Stimulated activated naive CD8-positive, alpha-beta T cell treated with anti-CD3 and anti-CD28 coated beads, Interleukin-15, Interleukin-2, amounts not matched to agents 100 ng/mL and 50 ng/mL, for 24 hours (primary cell): ENCODE results near the gene GAS2L1.

Experiments
- H3K27ac Mint-ChIP-seq: one replicate; pipeline ENCODE4 v1.8.0; 2021; ENCODE audit warnings: mild to moderate bottlenecking, mixed read lengths
- H3K27me3 Mint-ChIP-seq: one replicate; pipeline ENCODE4 v1.8.0; 2021; ENCODE audit warnings: mixed read lengths
- H3K36me3 Mint-ChIP-seq: one replicate; pipeline ENCODE4 v1.8.0; 2021; ENCODE audit warnings: low read depth, mixed read lengths
- H3K4me1 Mint-ChIP-seq: one replicate; pipeline ENCODE4 v1.8.0; 2021; ENCODE audit warnings: low read depth, mixed read lengths
- H3K4me3 Mint-ChIP-seq: one replicate; pipeline ENCODE4 v1.8.0; 2021; ENCODE audit warnings: mild to moderate bottlenecking, mixed read lengths
- H3K9me3 Mint-ChIP-seq: one replicate; pipeline ENCODE4 v1.8.0; 2021; ENCODE audit warnings: mixed read lengths

The GAS2L1 gene

DNA sequence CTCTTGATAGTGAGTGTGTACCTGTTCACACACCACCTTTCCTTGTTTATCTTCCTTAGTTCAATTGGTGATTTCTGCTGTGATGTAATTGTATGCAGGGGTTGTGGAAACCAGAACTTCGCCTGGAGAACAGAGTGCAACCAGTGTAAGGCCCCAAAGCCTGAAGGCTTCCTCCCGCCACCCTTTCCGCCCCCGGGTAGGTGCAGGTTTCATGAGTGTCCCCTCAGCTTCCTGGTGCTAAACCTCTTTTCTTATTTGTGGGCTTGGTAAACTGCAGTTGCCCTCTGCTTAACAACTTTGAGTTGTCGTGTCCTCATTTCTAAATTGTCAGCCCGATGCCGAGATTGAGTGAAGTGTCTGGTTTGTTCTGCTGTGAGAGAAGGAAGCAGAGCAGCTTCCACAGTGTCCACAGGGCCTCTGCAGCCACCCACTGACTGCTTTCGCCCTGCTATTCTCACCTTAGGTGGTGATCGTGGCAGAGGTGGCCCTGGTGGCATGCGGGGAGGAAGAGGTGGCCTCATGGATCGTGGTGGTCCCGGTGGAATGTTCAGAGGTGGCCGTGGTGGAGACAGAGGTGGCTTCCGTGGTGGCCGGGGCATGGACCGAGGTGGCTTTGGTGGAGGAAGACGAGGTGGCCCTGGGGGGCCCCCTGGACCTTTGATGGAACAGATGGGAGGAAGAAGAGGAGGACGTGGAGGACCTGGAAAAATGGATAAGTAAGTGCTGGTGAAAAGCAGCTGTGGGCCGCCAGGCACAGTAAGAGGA is 7.1 kb upstream of the GAS2L1 start:
- H3K36me3 Mint-ChIP-seq: peaks cover 67% of the 10 kb centered on the region
- H3K27ac Mint-ChIP-seq: no peak overlapping the region
- no peak overlapping the region for H3K4me3 Mint-ChIP-seq

DNA sequence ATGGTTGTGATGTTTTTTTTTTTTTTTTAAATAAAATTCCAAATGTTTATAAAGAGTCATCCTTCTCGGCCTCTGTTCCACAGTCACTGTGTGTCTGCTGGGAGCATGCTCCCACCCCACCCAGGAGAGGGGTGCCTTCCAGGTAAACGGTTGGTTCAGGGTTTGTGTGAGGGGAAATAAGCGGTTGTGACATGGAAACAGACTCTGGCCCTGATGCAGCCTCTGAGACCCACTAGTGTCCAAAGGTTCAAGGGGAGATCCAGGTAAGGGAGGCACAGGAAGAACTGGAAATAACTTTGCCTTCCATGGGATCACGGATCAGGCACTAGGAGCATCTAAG is 6.0 kb upstream of the GAS2L1 start:
- no peak overlapping the region for H3K4me3 Mint-ChIP-seq
- H3K27me3 Mint-ChIP-seq: peaks cover 11% of the 10 kb centered on the region
- no peaks in the 10 kb centered on the region for H3K9me3 Mint-ChIP-seq
- H3K4me1 Mint-ChIP-seq: no peaks in the 10 kb centered on the region
- H3K27ac Mint-ChIP-seq: no peak overlapping the region
- H3K36me3 Mint-ChIP-seq: peaks cover 58% of the 10 kb centered on the region

More for the DNA sequence above, 7.1 kb upstream of the GAS2L1 start:
- Mint-ChIP-seq H3K9me3 (no peaks in the 10 kb centered on the region), H3K27me3 (peaks cover under 1% of the 10 kb centered on the region), H3K4me1 (no peaks in the 10 kb centered on the region)

DNA sequence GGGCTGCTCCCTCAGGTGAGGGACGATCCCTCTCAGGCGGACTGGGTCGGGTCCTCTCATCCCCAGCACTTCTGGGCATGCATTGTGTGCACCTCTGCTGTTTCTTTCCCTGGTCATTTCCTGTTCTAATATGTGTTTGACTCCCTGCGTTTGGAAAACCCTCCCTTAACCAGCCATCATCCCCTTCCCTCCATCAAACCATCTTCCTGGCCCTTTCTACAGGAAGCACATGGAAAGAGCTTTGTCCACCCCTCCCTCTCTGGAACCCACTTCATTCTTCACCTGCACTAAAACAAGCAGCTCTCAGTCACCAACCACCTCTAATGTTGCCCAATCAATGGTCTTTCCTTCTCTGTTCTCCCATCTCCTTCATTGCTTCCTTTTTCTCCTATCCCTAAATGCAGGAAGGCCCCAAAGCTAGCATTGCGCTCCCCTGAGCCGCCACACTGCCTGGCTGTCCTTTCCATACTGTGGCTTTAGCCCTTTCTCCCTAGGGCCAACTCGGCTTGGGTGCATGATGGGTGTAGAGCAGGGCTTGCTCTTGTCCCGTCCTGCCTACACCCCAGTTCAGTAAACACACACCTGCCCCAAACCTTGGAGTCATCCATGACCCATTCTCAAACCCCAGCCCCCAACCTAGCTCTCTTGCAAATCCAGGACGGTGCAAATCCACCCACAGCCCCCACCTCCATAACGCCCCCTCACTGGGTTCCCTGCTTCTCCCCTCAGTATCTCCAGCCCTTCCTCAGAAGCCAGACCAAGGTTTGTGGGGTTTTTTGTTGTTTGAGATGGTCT is 5.4 kb upstream of the GAS2L1 start:
- Mint-ChIP-seq H3K27ac (peak overlapping the region; percentile 6), H3K4me3 (no peak overlapping the region), H3K36me3 (peaks cover 53% of the 10 kb centered on the region), H3K27me3 (peaks cover 14% of the 10 kb centered on the region), H3K9me3 (no peaks in the 10 kb centered on the region), H3K4me1 (peaks cover 3% of the 10 kb centered on the region)

DNA sequence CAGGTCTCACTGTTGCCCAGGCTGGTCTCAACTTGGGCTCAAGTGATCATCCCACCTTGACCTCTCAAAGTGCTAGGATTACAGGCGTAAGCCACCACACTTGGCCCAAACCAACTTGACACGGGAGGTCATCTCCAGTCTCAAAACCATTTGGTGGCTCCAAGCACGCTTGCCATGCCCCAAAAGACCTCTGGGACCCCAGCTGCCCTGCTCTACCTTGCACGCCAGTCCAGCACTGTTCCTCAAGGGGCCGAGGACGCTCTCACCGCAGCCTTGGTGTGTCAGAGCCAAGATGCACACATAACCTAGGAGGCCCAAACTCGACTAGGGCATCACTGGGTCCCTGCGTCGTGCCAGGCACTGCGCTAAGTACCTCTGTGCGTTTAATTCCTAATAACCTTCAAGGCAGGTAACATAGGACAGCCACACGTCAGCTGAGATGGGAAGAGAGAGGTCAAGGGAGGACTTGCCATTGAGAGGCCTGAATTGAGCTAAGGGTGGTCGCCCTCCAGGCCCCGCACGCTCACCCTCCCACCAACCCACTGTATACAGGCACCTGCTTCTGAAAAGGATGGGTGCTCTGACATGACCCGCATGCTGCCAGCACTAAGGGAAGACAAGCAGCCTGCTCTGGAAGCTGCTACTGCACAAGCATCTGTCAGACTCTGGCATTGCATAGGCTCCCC is 4.6 kb upstream of the GAS2L1 start:
- H3K9me3 Mint-ChIP-seq: no peaks in the 10 kb centered on the region
- H3K27ac Mint-ChIP-seq: no peak overlapping the region
- peaks cover 15% of the 10 kb centered on the region for H3K27me3 Mint-ChIP-seq
- peaks cover 8% of the 10 kb centered on the region for H3K4me1 Mint-ChIP-seq
- H3K36me3 Mint-ChIP-seq: peaks cover 44% of the 10 kb centered on the region
- H3K4me3 Mint-ChIP-seq: no peak overlapping the region

DNA sequence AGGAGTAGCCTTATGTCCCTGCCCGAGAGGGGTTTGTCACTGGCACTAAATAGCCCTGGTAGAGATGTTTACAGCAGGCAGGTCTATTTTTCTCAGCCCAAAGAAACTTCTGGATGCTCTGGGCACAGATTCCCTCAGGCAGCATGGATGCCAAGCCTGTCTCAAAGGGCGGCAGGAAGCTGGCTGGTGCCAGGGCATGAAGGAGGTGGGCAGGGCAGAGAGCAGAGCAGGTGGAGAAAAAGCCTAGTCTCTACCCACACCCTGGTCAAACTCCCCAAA is 4.1 kb upstream of the GAS2L1 start:
- no peak overlapping the region for H3K4me3 Mint-ChIP-seq

DNA sequence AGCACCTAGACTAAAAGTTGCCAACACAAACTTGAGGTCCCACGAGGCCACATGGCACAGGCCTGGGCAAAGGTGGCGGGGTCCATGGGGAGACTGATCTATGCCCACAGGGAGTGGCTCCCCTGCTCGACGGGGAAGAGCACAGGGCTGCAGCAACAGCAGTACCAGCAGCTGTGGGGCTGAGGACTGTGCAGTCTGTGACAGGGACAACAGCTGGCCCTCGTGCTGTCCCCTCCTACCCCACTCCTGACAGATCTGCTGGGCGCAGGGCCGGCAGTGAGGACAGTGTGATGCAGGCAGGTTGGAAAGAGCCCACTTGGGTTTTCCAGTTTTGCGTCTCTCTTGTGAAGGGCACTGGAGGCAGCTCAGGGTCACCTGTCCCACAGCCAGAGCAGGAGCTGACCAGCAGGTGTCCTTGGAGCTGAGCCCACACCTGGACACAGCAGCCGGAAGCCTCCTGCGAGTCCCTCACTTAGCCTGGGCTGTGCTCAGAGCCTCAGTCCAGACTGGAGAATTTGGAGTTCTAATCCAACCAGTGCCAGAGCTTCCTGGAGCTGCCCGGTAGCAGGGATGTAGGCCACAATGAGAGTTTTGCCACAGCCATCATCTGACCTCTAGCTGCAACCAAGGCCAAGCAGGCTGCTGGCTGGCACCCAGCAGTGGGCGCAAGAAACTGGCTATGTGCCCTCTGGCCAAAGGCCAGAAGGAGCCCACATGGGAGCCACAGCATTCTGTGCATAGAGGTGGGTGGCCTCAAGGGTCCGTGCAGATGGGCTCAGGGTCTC is 3.6 kb upstream of the GAS2L1 start:
- H3K27ac Mint-ChIP-seq: no peak overlapping the region
- no peak overlapping the region for H3K4me3 Mint-ChIP-seq
- H3K9me3 Mint-ChIP-seq: no peaks in the 10 kb centered on the region
- H3K27me3 Mint-ChIP-seq: peaks cover 20% of the 10 kb centered on the region
- peaks cover 11% of the 10 kb centered on the region for H3K4me1 Mint-ChIP-seq
- H3K36me3 Mint-ChIP-seq: peaks cover 34% of the 10 kb centered on the region

More for the DNA sequence above, 4.1 kb upstream of the GAS2L1 start:
- H3K27ac Mint-ChIP-seq: no peak overlapping the region
- H3K4me1 Mint-ChIP-seq: peaks cover 9% of the 10 kb centered on the region
- H3K9me3 Mint-ChIP-seq: no peaks in the 10 kb centered on the region
- H3K27me3 Mint-ChIP-seq: peaks cover 16% of the 10 kb centered on the region
- H3K36me3 Mint-ChIP-seq: peaks cover 39% of the 10 kb centered on the region

DNA sequence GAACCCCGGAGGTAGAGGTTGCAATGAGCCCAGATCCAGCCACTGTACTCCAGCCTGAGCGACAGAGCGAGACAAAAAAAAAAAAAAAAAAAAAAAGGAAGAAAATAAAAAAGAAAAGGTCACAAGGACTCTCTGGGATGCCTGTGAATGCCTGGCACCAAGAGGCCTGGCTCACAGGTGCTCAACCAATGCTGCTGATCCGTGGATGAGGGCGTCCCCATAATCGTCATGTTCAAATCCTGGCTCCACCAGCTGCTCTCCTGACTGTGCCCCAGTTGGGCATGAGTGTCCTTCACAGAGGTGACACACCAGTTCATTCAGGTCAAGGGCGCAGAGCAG is 645 bp upstream of the GAS2L1 start:
- no peaks in the 10 kb centered on the region for H3K9me3 Mint-ChIP-seq
- H3K27ac Mint-ChIP-seq: no peak overlapping the region
- peaks cover 18% of the 10 kb centered on the region for H3K4me1 Mint-ChIP-seq
- H3K36me3 Mint-ChIP-seq: peaks cover 5% of the 10 kb centered on the region
- peaks cover 20% of the 10 kb centered on the region for H3K27me3 Mint-ChIP-seq
- H3K4me3 Mint-ChIP-seq: peak overlapping the region; percentile 66

DNA sequence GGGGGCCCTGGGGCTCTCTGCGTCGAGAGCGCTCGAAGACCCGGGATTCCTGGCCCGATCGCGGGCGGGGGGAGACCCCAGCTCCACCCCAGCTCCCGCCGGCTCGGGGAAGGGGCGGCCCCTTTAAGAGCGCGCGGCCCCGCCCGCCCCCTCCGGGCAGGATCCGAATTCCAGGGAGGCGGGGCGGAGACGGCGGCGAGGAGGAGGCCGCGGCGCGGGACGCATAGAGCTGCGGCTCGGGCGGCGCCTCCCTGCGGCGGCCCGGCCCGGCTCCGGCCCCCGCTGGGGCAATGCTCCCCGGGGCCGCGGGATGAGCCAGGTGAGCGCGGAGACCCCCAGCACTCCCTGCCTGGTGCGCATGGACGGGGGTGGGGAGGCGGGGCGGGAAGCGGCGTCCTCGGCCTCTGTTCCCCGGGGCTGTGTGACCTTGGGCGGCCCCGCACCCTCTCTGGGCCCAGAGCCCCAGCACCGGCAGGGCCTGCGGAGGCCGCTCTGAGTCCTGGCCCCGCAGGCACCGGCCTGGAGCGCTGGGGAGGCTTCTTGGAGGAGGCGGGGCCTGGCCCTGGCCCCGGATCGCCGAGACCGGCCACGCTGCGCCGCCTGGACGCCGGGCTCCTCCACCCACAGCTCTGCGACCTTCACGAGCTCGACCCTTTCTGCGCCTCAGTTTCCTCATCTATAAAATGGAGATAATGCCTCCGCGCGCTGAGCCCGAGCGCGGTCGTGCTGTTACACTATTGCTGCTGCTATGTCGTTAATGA is 565 bp downstream of the GAS2L1 start:
- Mint-ChIP-seq H3K4me1 (peaks cover 23% of the 10 kb centered on the region), H3K9me3 (no peaks in the 10 kb centered on the region), H3K4me3 (peak overlapping the region; percentile 76), H3K27me3 (peaks cover 22% of the 10 kb centered on the region), H3K36me3 (no peaks in the 10 kb centered on the region), H3K27ac (no peak overlapping the region)

DNA sequence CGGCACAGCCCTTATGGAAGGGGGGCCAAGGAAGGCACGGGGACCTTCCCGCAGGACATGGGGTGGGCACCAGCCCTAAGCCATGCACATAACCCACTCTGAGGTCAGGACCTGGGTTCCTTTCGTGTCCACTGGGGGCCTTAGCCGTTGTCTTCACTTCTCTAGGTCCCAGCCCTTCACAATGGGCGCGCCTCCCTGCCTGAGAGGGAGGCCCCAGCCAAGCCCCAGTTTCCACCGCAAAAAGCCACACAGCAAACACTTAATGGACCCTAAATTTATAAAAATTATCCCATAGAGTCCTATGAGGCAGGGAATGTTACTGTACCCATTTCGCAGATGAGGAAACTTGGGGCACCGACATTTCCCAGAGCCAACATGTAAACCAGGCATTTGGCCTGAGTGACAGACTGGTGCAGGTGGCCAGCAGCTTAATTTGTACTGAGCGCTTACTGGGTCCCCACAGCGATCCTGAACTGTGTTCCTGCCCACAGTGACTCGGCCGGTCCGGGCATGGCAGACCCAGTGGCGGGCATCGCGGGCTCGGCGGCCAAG is 1.2 kb downstream of the GAS2L1 start:
- Mint-ChIP-seq H3K36me3 (no peaks in the 10 kb centered on the region), H3K27me3 (peaks cover 29% of the 10 kb centered on the region), H3K4me3 (peak overlapping the region; percentile 76), H3K4me1 (peaks cover 25% of the 10 kb centered on the region), H3K27ac (no peak overlapping the region), H3K9me3 (no peaks in the 10 kb centered on the region)

DNA sequence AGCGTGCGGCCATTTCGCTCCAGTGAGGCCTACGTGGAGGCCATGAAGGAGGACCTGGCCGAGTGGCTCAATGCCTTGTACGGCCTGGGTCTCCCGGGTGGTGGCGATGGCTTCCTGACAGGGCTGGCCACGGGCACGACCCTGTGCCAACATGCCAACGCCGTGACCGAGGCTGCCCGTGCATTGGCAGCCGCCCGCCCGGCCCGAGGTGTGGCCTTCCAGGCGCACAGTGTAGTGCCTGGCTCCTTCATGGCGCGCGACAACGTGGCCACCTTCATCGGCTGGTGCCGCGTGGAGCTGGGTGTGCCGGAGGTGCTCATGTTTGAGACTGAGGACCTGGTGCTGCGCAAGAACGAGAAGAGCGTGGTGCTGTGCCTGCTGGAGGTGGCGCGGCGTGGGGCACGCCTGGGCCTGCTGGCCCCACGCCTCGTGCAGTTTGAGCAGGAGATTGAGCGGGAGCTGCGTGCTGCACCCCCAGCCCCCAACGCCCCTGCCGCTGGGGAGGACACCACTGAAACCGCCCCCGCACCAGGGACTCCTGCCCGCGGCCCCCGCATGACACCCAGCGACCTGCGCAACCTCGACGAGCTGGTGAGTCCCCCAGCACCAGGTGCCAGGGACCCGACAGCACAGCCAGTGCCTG is 1.8 kb downstream of the GAS2L1 start:
- H3K4me1 Mint-ChIP-seq: peaks cover 31% of the 10 kb centered on the region
- no peaks in the 10 kb centered on the region for H3K9me3 Mint-ChIP-seq
- no peaks in the 10 kb centered on the region for H3K36me3 Mint-ChIP-seq
- H3K27me3 Mint-ChIP-seq: peaks cover 35% of the 10 kb centered on the region
- no peak overlapping the region for H3K4me3 Mint-ChIP-seq
- H3K27ac Mint-ChIP-seq: no peak overlapping the region

DNA sequence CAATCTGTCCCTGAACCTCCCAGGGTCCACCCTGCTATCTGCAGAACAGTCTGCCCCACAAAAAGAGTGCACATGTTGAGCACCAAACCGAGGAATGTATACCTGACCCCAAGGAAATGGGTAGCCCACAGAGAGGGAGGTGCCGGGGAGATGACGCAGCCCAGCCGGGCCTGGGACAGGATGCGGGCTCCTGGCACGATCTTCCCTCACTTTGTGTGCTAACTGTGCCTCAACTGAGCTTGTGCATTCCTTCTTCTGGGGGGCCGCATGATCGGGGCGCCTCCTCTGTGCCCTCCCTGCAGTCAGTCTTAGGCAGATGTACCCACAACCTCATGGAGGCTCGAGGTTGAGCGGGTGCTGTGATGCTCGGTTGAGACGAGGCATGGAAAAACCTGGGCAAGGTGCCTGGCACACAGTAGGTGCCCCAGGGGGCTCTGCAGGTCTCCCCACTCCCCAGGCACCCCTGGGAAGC is 2.4 kb downstream of the GAS2L1 start:
- Mint-ChIP-seq H3K9me3 (no peaks in the 10 kb centered on the region), H3K27ac (no peak overlapping the region), H3K4me3 (no peak overlapping the region), H3K4me1 (peaks cover 36% of the 10 kb centered on the region), H3K27me3 (peaks cover 40% of the 10 kb centered on the region), H3K36me3 (no peaks in the 10 kb centered on the region)

DNA sequence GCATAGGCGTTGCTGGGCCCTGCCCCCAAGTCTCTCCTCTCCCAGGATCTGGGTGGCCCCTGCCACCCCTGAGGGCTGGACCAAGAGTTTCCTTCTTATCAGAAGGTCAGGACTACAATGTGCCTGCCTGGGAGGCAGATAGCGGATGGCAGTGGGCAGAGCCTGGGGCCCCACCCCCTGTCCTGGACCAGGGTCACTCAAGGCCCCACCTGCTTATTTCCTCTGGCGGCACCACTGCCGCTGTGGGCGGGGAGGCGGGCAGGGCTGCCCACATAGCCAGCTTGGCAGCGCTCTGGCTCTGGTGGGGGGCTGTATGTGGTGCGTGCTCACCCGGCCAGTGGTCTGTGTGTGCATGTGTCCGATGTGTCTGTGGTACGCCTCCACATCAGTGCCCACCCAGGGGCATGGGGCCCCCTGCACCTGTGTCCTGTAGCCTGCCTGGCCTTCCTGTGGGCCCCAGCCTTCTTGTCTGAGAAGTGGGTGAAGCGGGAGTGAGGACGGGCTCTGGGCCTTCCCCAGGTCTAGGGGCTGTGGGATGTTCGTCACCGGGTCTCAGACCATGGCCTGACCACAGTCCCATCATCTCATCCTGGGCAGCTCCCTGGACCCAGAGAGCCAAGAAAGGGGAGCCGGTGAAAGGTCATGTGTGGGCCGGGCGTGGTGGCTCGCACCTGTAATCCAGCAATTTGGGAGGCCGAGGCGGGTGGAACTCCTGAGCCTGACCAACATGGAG is 3.0 kb downstream of the GAS2L1 start:
- peaks cover 45% of the 10 kb centered on the region for H3K27me3 Mint-ChIP-seq
- no peak overlapping the region for H3K4me3 Mint-ChIP-seq
- no peaks in the 10 kb centered on the region for H3K9me3 Mint-ChIP-seq
- H3K27ac Mint-ChIP-seq: no peak overlapping the region
- H3K36me3 Mint-ChIP-seq: no peaks in the 10 kb centered on the region
- peaks cover 43% of the 10 kb centered on the region for H3K4me1 Mint-ChIP-seq
